ACC112 (cell line): Measurements from ENCODE around the gene TIGD6.

Experiments used
- H2AFZ ChIP-seq: fragments of 200-600 bp; sonication (generic); one replicate; pipeline ENCODE4 v1.6.0; 2017; ENCODE audit warnings: antibody characterized with exemption, low read length; ENCODE audit not compliant: unreplicated experiment
- H3K27ac ChIP-seq: fragments of 200-600 bp; sonication (generic); 2 replicates; pipeline ENCODE4 v1.5.1; 2014; ENCODE audit warnings: low read depth, mild to moderate bottlenecking, antibody characterized with exemption, low read length, moderate library complexity
- H3K27me3 ChIP-seq: fragments of 200-600 bp; sonication (generic); 2 replicates; pipeline ENCODE4 v1.6.1; 2014; ENCODE audit warnings: mild to moderate bottlenecking, antibody characterized with exemption, low read length, moderate library complexity, mixed read lengths; ENCODE audit not compliant: insufficient read depth
- H3K36me3 ChIP-seq: fragments of 200-600 bp; sonication (generic); 2 replicates; pipeline ENCODE4 v1.6.1; 2016; ENCODE audit warnings: mild to moderate bottlenecking, antibody characterized with exemption, low read length, moderate library complexity, mixed read lengths; ENCODE audit not compliant: insufficient read depth
- H3K4me1 ChIP-seq: fragments of 200-600 bp; sonication (generic); one replicate; pipeline ENCODE4 v1.6.1; 2016; ENCODE audit warnings: low read length, mixed read lengths; ENCODE audit not compliant: insufficient read depth, unreplicated experiment, control insufficient read depth
- H3K4me3 ChIP-seq: fragments of 200-600 bp; sonication (generic); 2 replicates; pipeline ENCODE4 v1.5.1; 2014; ENCODE audit warnings: mild to moderate bottlenecking, low read depth, low read length
- H3K79me2 ChIP-seq: fragments of 200-600 bp; sonication (generic); one replicate; pipeline ENCODE4 v1.6.0; 2016; ENCODE audit warnings: low read length; ENCODE audit not compliant: control insufficient read depth, unreplicated experiment, insufficient read depth

The TIGD6 gene

DNA sequence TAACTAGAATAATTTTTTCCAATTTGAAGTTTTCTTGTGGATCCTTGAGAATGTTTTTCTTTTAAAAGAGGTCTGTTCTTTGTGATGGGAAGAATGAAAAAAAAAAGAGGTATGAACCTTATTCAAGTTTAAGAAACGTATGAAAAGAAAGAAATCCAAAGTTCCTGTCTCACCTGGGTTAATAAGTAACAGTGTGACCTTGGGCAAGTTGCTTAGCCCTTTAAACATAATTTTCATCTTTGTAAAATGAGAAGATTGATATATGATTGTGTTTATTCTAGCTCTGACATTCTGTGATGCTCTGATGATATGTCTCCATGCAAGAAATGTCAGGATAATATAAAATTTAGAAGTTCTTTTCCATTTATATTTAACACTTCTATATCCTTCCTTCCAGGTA lies 20.6 kb downstream of the TIGD6 start:
- H3K27me3 ChIP-seq = no peaks in the 10 kb centered on the region
- no peak overlapping the region for H2AFZ ChIP-seq
- H3K4me1 ChIP-seq = peaks cover 8% of the 10 kb centered on the region
- peaks cover 9% of the 10 kb centered on the region for H3K79me2 ChIP-seq
- no peak overlapping the region for H3K27ac ChIP-seq
- peaks cover 4% of the 10 kb centered on the region for H3K36me3 ChIP-seq
- H3K4me3 ChIP-seq = no peak overlapping the region

DNA sequence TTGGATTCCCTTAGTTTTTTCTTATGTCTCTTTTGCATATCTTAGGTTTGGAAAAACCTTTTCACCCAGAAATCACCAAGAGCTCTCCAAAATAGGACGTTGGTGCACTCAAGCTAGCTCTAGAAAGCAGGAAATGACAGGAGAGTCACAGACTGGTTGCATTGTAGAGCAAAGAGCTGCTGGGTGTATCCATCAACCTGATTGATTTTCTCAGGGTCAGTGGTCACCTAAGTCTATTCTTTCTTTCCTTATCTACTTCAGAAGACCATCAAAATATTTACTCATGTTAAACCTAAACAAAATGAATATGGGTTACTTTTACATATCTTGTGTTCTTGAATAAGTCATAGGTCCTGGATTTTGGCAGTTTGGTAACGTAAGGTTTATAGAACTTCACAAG lies 25.0 kb downstream of the TIGD6 start:
- H3K36me3 ChIP-seq = peaks cover 4% of the 10 kb centered on the region
- H3K27me3 ChIP-seq = no peaks in the 10 kb centered on the region
- H3K79me2 ChIP-seq = peaks cover 12% of the 10 kb centered on the region

DNA sequence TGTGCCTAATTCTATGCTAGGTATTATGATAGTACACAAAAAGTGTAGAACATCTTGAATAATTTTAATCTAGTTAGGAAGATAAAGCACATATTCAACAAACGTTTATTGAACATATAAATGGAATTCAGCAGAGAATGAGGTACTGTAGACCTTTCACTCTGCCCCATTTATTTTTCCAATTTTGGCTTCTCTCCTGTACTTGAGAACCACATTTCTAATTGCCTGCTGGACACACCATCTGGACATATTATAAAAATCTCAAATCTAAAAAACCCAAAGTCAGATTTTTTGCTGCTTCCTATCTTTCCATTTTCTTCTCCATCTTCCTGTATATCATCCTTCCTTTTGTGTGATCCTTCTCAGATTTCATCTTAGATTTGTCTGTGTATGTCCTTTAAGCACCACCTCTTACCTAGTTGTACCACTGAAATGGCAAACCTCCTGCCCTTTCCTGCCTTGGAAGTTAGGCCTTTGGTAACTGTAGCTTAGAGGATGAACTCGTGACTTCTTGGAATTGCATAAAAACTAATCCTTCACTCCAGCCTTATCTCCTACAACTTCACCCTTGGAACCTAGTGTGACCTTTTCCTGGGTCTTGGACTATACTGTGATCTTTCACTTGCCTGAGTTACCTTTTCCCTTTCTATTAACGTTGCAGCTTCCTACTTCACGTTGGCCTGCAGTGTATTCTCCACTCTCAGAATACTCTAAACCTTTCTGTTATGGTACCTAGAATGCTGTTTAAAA lies 31.1 kb downstream of the TIGD6 start:
- Histone ChIP-seq H2AFZ (no peak overlapping the region), H3K27me3 (no peaks in the 10 kb centered on the region), H3K79me2 (peaks cover 16% of the 10 kb centered on the region)

More for the DNA sequence above, 25.0 kb downstream of the TIGD6 start:
- H3K4me1 ChIP-seq = peaks cover 8% of the 10 kb centered on the region
- no peak overlapping the region for H3K27ac ChIP-seq
- H3K4me3 ChIP-seq = no peak overlapping the region
- H2AFZ ChIP-seq = no peak overlapping the region

DNA sequence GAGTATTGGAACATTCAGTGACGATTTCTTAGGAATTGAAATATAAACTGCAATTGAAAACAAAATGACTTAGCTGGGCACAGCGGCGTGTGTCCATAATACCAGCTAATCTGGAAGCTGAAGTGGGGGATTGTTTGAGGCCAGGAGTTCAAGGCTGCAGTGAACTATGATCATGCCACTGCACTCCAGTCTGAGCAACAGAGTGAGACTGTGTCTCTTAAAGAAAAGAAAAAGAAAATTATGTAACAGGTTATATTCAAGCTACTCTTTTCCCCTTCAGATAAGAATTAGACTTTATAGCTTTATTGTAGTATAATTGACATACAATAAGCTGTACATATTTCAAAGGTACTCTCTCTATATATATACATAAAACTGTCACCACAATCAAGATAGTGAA lies 33.5 kb downstream of the TIGD6 start:
- Histone ChIP-seq H3K27ac (no peak overlapping the region), H3K27me3 (no peaks in the 10 kb centered on the region), H3K4me3 (no peak overlapping the region), H2AFZ (no peak overlapping the region), H3K79me2 (peaks cover 27% of the 10 kb centered on the region), H3K36me3 (no peaks in the 10 kb centered on the region), H3K4me1 (peaks cover under 1% of the 10 kb centered on the region)

More for the DNA sequence above, 31.1 kb downstream of the TIGD6 start:
- Histone ChIP-seq H3K36me3 (no peaks in the 10 kb centered on the region), H3K4me3 (no peak overlapping the region), H3K27ac (no peak overlapping the region), H3K4me1 (no peaks in the 10 kb centered on the region)

DNA sequence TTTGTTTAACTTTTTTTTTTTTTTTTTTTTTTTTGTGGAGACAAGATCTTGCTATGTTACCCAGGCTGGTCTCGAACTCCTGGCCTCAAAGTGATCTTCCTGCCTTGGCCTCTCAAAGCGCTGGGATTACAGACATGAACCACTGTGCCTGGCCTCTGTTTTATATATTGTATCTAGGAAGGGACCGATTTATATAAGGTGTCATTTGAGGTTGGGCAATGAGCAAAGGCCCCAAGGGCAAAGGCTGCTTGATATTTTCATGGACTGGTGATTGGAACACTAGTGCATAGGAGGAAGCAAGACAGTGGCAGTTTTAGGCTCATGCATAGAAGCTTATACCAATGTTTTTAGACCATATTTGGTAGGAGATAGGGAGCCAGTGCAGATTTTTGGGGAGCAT lies 36.7 kb downstream of the TIGD6 start:
- Histone ChIP-seq H3K27me3 (no peaks in the 10 kb centered on the region), H3K36me3 (no peaks in the 10 kb centered on the region), H2AFZ (no peak overlapping the region), H3K79me2 (peaks cover 27% of the 10 kb centered on the region), H3K4me3 (no peak overlapping the region), H3K27ac (no peak overlapping the region), H3K4me1 (peaks cover 18% of the 10 kb centered on the region)

DNA sequence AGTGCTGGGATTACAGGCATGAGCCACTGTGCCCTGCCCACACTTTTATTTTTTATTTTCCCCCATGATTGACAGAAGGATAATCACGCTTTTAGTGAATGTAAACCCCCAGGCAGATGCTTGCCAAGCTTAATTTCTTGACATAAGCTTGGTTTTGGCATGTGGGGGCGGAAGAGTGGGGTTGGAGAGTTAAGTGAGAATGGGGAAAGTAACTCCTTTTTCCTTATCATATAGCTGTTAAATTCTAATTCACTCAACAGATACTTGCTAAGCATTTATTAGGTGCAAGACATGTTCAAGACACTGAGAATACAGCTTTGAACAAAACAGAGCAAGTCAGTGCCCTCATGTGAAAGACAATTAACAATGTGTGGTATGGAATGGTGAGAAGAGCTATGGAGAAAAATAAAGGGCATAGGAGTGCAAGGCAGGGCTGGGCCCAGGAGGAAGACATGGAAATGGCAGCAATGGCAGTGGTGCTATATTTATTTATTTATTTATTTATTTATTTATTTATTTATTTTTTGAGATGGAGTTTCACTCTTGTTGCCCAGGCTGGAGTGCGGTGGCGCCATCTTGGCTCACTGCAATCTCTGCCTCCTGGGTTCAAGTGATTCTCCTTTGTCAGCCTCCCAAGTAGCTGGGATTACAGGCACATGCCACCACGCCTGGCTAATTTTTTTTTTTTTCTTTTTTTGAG lies 37.7 kb downstream of the TIGD6 start:
- Histone ChIP-seq H3K4me1 (peaks cover 18% of the 10 kb centered on the region), H3K4me3 (no peak overlapping the region), H3K79me2 (peaks cover 27% of the 10 kb centered on the region), H2AFZ (no peak overlapping the region), H3K27ac (no peak overlapping the region), H3K36me3 (no peaks in the 10 kb centered on the region), H3K27me3 (no peaks in the 10 kb centered on the region)

DNA sequence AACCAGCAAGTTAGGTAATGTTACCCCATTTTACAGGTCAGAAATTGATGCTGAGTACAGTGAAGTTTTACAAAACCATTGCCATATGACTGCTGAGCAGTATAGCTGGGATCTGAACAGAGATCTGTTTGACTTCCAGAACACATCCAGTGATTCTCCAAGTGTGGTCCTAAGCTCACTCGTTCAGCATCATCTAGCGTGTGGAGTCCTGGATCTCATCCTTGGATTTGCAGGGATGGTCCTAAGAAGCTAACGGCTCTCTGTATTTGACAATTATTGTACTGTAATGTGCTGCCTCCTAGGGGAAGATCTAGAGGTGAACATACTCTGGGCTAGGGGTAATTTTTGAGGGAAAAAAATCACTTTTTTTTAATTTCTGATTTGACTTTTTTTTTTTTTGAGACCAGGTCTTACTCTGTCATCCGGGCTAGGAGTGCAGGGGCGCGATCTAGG lies 38.5 kb downstream of the TIGD6 start:
- Histone ChIP-seq H3K27me3 (no peaks in the 10 kb centered on the region), H3K36me3 (no peaks in the 10 kb centered on the region), H3K27ac (no peak overlapping the region; the same call in 1 of the 2 replicates), H2AFZ (no peak overlapping the region), H3K79me2 (peaks cover 27% of the 10 kb centered on the region), H3K4me1 (peaks cover 18% of the 10 kb centered on the region), H3K4me3 (peak overlapping the region; percentile 93)

DNA sequence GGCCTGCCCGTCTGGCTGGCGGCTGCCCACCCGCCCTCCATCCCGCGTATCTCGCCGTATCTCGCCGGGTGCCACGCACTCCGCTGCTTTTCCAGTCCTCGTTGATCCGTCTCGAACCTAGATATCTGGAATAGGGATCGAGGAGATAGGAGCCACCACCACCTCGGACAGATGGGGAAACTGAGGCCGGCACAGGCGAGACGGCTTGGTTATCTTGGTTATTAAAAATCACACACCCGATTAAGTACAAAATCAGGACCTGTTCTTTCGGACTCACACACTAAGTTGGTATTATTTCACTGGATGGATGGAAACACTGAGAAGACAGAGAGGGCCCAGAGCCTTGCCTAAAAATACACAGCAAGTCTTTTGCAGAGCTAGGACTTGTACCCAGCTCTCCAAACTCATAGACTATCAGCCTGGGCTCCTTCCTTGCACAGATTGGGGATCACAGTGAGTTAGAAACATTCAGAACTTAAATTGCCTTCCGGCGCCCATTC lies 39.2 kb downstream of the TIGD6 start:
- H3K4me3 ChIP-seq = peak overlapping the region; percentile 93
- H2AFZ ChIP-seq = peak overlapping the region; percentile 52
- H3K27me3 ChIP-seq = no peaks in the 10 kb centered on the region
- H3K36me3 ChIP-seq = no peaks in the 10 kb centered on the region
- peak overlapping the region; percentile 49; the same call in 1 of the 2 replicates for H3K27ac ChIP-seq
- H3K79me2 ChIP-seq = peaks cover 27% of the 10 kb centered on the region
- peaks cover 18% of the 10 kb centered on the region for H3K4me1 ChIP-seq

DNA sequence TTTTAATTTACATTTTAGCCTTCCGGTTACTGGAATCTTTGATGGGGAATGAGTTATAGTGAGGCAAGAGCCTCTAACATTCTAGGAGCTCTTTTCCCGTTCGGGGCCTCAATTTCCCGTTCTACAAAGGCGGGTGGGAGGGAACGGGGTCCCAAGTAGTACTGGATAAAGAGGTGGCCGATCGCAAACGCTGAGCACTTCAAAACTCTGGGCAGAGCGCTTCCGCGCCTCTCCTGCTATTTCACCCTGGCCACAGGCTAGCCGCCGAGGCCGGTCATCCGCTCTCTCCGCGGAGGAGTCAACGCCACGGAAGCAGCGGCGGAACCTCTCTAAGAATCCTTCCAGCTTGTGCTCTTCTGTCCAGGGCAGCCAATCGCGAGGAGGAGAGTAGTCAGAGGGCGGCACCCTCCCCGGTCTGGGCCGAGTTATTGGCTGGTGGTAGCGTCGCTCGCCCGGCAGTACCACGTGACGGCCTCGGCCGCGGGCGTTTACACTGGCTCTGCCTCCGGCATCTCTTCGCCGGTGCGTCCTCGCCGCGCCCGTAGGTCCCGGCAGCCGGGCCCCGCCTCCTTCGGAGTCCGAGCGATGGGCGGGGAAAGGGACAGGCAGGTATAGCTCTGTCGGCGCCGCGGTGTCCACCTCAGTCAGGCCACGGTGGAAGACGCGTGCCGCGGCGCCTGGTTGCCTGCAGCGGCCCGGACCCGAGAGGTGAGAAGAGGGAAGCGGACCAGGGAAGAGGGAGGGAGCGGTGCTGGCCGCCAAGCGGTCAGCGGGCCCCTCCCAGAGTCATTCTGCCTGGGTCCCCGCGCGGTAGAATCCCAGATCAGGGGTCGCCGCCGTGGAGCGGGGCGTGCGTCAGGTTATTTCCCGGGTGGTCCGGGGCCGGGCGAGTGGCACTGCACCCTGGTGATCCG lies 39.9 kb downstream of the TIGD6 start, which contains the start of gene SLC26A2:
SLC26A2 (plus strand) TSS at position 487 of the 914 bp plus-strand sequence. CDS start 16,895 bp downstream, outside the sequence.
- Histone ChIP-seq H3K36me3 (no peaks in the 10 kb centered on the region), H3K27ac (peak within 1 kb of the TSS; percentile 93), H3K4me3 (peak within 1 kb of the TSS; percentile 93), H3K27me3 (no peaks in the 10 kb centered on the region), H3K4me1 (peaks cover 18% of the 10 kb centered on the region), H2AFZ (peak within 1 kb of the TSS; percentile 52), H3K79me2 (peaks cover 23% of the 10 kb centered on the region)
